Measurements from ENCODE around the gene ZKSCAN4. TPM values are rescaled to one million over a fixed set of nuclear protein-coding genes. Genes with fewer than 3 reads are reported as not detected.
A peak's percentile ranks its signal among the peaks of the same experiment; 100 is the strongest.

The ZKSCAN4 gene
- total and polyA plus RNA-seq, 8 donors = 1.4 to 3.4 (median 2.1) TPM

DNA sequence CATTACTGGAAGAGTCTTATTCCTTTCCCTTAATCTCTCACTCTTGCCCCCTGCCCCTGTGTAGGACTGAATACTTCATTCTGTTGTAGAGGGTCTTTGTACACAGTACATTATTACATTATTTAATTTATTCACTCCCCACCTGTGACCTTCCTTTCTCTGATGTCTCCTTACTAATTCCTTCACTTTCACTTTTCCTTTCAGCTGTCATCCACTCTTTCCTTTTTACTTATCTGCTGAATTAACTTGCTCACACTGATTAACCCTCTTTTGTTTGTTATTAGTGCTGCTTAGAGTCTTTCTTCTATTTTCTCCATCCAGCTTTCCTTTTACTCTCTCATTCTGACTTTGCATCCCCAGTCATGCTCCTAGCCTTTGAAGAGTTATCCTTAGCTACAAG, 22.8 kb upstream of the ZKSCAN4 start:
- Histone ChIP-seq H3K4me3 (no peak overlapping the region), H3K27ac (no peak overlapping the region), H3K36me3 (peaks cover 0 to 40% (median 0%) of the 10 kb centered on the region in 3 donors), H3K4me1 (no peaks in the 10 kb centered on the region), H3K9me3 (no peaks in the 10 kb centered on the region), H3K27me3 (no peaks in the 10 kb centered on the region)
- intact Hi-C loops (cut with DNase I) = no loop called here
- FAIRE-seq (no peak), ATAC-seq (no peak), DNase-seq (no peak)
- TF ChIP-seq, protein P1, sequence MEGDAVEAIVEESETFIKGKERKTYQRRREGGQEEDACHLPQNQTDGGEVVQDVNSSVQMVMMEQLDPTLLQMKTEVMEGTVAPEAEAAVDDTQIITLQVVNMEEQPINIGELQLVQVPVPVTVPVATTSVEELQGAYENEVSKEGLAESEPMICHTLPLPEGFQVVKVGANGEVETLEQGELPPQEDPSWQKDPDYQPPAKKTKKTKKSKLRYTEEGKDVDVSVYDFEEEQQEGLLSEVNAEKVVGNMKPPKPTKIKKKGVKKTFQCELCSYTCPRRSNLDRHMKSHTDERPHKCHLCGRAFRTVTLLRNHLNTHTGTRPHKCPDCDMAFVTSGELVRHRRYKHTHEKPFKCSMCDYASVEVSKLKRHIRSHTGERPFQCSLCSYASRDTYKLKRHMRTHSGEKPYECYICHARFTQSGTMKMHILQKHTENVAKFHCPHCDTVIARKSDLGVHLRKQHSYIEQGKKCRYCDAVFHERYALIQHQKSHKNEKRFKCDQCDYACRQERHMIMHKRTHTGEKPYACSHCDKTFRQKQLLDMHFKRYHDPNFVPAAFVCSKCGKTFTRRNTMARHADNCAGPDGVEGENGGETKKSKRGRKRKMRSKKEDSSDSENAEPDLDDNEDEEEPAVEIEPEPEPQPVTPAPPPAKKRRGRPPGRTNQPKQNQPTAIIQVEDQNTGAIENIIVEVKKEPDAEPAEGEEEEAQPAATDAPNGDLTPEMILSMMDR (IDR thresholded peaks at IDR 0.05) = no peak

DNA sequence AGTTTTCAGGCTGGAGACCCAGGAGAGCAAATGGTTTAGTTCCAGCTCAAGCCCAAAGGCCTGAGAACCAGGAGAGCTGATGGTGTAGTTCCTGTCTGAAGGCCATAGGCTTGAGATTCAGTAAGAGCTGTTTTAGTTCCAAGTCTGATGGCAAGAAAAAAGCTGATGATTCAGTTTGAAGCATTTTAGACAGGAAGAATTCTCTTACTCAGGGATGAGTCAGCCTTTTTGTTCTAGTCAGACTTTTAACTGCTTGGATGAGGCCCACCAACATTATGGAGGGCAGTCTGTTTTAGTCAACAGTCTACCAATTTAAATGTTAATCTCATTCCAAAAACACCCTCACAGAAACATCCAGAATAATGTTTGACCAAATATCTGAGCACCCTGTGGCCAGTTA, 17.4 kb upstream of the ZKSCAN4 start:
- intact Hi-C loops (cut with DNase I) = no loop called here
- H3K36me3 ChIP-seq = peaks cover 0 to 15% (median 0%) of the 10 kb centered on the region in 3 donors
- no peaks in the 10 kb centered on the region for H3K27me3 ChIP-seq
- TF ChIP-seq, protein P1 (IDR thresholded peaks at IDR 0.05) = no peak
- H3K4me1 ChIP-seq = peaks cover 9 to 11% (median 9%) of the 10 kb centered on the region in 3 donors
- H3K9me3 ChIP-seq = no peaks in the 10 kb centered on the region
- no peak for ATAC-seq
- no peak overlapping the region for H3K27ac ChIP-seq
- DNase-seq = no peak
- no peak overlapping the region for H3K4me3 ChIP-seq
- FAIRE-seq = no peak

DNA sequence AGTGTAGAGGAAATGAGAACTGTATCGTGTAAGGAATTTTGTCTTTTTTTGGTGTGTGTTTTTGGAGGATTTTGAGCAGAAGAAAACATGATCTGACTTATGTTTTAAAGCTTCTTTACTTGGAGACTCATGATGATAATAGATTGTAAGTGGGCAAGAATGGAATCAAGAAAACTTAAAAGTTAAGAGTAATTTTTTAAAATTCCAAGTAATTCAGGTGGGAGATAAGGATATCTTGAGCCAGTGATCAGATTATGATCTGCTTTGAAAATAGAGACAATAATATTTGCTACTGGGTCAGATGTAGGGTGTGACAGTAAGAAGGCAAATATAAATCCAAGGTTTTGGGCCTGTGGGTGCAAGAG, 15.6 kb upstream of the ZKSCAN4 start:
- Histone ChIP-seq H3K27me3 (no peaks in the 10 kb centered on the region), H3K4me1 (peaks cover 9 to 11% (median 9%) of the 10 kb centered on the region in 3 donors), H3K4me3 (peak overlapping the region; percentile 55 to 82 (median 72)), H3K36me3 (peaks cover 0 to 7% (median 0%) of the 10 kb centered on the region in 3 donors), H3K27ac (peak overlapping the region; percentile 63 to 84 (median 76)), H3K9me3 (no peaks in the 10 kb centered on the region)
- FAIRE-seq = no peak
- ATAC-seq = no peak
- intact Hi-C loops (cut with DNase I) = no loop called here
- WGBS, 2 donors = 2 to 3% methylated on average over 1 of the region's 1 CpG
- DNase-seq = no peak
- TF ChIP-seq, protein P1 (IDR thresholded peaks at IDR 0.05) = no peak

DNA sequence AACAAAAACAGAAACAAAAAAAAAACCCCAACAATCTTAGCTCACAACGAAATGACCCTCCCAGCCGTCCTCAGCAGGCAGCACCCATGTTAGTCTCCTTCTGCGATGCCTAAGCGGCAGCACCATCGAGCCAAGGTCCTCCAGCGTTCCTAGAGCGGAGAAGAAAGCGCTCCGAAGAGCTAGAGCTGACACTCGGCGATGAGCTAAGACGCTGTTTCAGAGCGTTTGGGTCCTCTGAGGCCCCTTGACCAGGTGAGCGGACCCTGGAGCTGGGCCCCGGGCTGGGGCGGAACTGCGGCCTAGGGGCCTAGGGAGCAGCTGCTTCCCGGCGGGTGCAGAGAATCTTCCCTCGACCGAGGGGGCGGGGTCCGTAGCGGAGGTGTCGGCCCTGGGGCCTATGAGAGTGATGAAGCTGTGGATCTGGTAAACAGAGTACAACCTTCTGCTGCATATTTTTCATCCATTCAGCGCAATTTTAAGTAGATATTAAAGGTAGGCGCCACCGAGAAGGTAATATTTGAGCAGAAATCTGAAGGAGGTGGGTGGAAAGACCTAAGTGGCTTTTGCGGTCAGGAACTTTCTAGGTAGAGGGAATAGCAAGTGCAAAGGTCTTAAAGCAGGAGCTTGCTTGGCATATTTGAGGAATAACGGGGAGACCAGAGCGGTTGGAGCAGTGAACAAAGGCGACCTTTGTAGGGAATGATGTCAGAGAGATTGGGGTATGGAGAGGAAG, 15.1 kb upstream of the ZKSCAN4 start, which contains the start of gene ZSCAN26:
Gene ZSCAN26, plus strand, starts transcription at position 182 of the 733 bp plus-strand sequence. CDS start 4,777 bp downstream, outside the sequence.
- TF ChIP-seq, protein P1 (IDR thresholded peaks at IDR 0.05) = no peak
- Histone ChIP-seq H3K36me3 (peaks cover 0 to 1% (median 0%) of the 10 kb centered on the region in 3 donors), H3K4me1 (peaks cover 9 to 11% (median 9%) of the 10 kb centered on the region in 3 donors), H3K4me3 (peak within 1 kb of the TSS; percentile 55 to 82 (median 72)), H3K27ac (peak within 1 kb of the TSS; percentile 63 to 84 (median 76)), H3K9me3 (no peaks in the 10 kb centered on the region), H3K27me3 (no peaks in the 10 kb centered on the region)
- ATAC-seq = peak; percentile 98 to 99 (median 99)
- WGBS, 2 donors = 0 to 1% methylated on average over 32 of the region's 32 CpGs
- intact Hi-C loops (cut with DNase I) = no loop called here
- peak; percentile 76 to 90 (median 84) for DNase-seq
- FAIRE-seq = no peak

DNA sequence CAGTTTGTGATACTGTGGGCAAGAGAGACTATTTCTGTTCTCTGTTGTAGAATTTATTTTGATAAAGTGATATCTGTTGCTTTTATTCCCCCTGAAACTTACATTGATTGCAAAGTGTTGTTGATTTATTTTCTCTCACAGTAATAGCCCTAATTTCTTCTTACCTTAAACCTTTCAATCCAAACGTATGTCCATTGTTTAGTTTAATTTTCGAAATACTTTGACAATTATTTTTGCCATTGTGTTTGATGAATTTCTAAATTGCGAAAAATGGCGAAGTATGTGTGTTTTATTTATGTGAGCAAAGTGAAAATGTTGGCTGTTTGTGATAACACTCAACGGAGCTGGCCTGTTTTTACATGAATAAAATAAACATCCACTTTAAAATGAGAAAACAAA, 14.5 kb upstream of the ZKSCAN4 start:
- Histone ChIP-seq H3K27ac (peak overlapping the region; percentile 63 to 84 (median 76)), H3K9me3 (no peaks in the 10 kb centered on the region), H3K27me3 (no peaks in the 10 kb centered on the region), H3K4me3 (peak overlapping the region in 3 of 4 donors; percentile 55 to 80 (median 65)), H3K36me3 (no peaks in the 10 kb centered on the region), H3K4me1 (peaks cover 9 to 11% (median 9%) of the 10 kb centered on the region in 3 donors)
- intact Hi-C loops (cut with DNase I) = no loop called here
- DNase-seq = no peak
- FAIRE-seq = peak; percentile 59
- 3 to 4% methylated on average over 5 of the region's 5 CpGs for WGBS, 2 donors
- no peak for ATAC-seq
- TF ChIP-seq, protein P1 (IDR thresholded peaks at IDR 0.05) = no peak
